HepG2 (cell line): ENCODE measurements around the gene AADAT. TPM values are rescaled to one million over a fixed set of nuclear protein-coding genes. Genes with fewer than 3 reads are reported as not detected.

Experiments
- CEBPZ ChIP-seq: IDR thresholded peaks from 2 replicates; pipeline ENCODE4 v1.6.1; 2012; ENCODE audit warnings: low read length, improper control_type of control experiment
- DR1 ChIP-seq: sonication (generic); formaldehyde crosslinking; IDR thresholded peaks from 2 replicates; pipeline ENCODE4 v1.8.0; 2021; ENCODE audit warnings: mild to moderate bottlenecking, missing genetic modification reagents, inconsistent platforms
- E2F1 ChIP-seq: sonication (generic); formaldehyde crosslinking; IDR thresholded peaks from 2 replicates; pipeline ENCODE4 v1.5.0; 2020; ENCODE audit warnings: missing genetic modification reagents
- FOXP1 ChIP-seq, 2 experiments: fragments of 450-650 bp in 1 of 2; IDR thresholded peaks; 2 replicates each; pipeline ENCODE4 v1.6.1; 2017 to 2018; ENCODE audit warnings: antibody characterized with exemption in 1 of 2
- GATA4 ChIP-seq: sonication (generic); IDR thresholded peaks from 2 replicates; pipeline ENCODE4 v1.6.1; 2016; ENCODE audit warnings: antibody characterized with exemption, low read depth, borderline replicate concordance
- HDAC2 ChIP-seq: sonication (generic); formaldehyde crosslinking; IDR thresholded peaks from 2 replicates; pipeline ENCODE4 v1.4.0; 2020; ENCODE audit warnings: missing genetic modification reagents
- HES4 ChIP-seq: sonication (generic); formaldehyde crosslinking; IDR thresholded peaks from 2 replicates; pipeline ENCODE4 v1.9.0; 2021; ENCODE audit warnings: mild to moderate bottlenecking, missing genetic modification reagents, borderline replicate concordance
- HNF4A ChIP-seq: sonication (generic); formaldehyde crosslinking; IDR thresholded peaks from 2 replicates; pipeline ENCODE4 v1.4.0; 2020; ENCODE audit warnings: missing genetic modification reagents
- KLF9 ChIP-seq: IDR thresholded peaks from 2 replicates; pipeline ENCODE4 v1.6.1; 2016; ENCODE audit warnings: low read depth
- MYPOP ChIP-seq: sonication (generic); formaldehyde crosslinking; IDR thresholded peaks from 2 replicates; pipeline ENCODE4 v1.8.1; 2023; ENCODE audit warnings: mild to moderate bottlenecking, moderate library complexity, missing genetic modification reagents
- REST ChIP-seq, 2 experiments: IDR thresholded peaks; 2 replicates each; pipeline ENCODE4 v1.6.1; 2011 to 2012; ENCODE audit warnings: low read length in 2 of 2, borderline replicate concordance in 1 of 2, low read depth in 1 of 2, mild to moderate bottlenecking in 1 of 2, moderate library complexity in 1 of 2
- ZBTB33 ChIP-seq: sonication (generic); formaldehyde crosslinking; IDR thresholded peaks from 2 replicates; pipeline ENCODE4 v1.4.0; 2020; ENCODE audit warnings: missing genetic modification reagents
- ZNF331 ChIP-seq: sonication (generic); formaldehyde crosslinking; IDR thresholded peaks from 2 replicates; pipeline ENCODE4 v1.4.0; 2020; ENCODE audit warnings: missing genetic modification reagents
- ZNF446 ChIP-seq: sonication (generic); formaldehyde crosslinking; IDR thresholded peaks from 2 replicates; pipeline ENCODE4 v1.5.0; 2020; ENCODE audit warnings: mild to moderate bottlenecking, missing genetic modification reagents
- ZNF546 ChIP-seq: sonication (generic); formaldehyde crosslinking; conservative IDR thresholded peaks from 2 replicates; pipeline ENCODE4 v1.8.1; 2023; ENCODE audit warnings: mild to moderate bottlenecking, missing genetic modification reagents
- ZNF629 ChIP-seq: sonication (generic); formaldehyde crosslinking; conservative IDR thresholded peaks from 2 replicates; pipeline ENCODE4 v1.5.0; 2020; ENCODE audit warnings: missing genetic modification reagents
- ZNF737 ChIP-seq: sonication (generic); formaldehyde crosslinking; IDR thresholded peaks from 2 replicates; pipeline ENCODE4 v1.5.0; 2020; ENCODE audit warnings: missing genetic modification reagents, mild to moderate bottlenecking, borderline replicate concordance
- ZNF747 ChIP-seq: sonication (generic); formaldehyde crosslinking; IDR thresholded peaks from 2 replicates; pipeline ENCODE4 v1.8.1; 2023; ENCODE audit warnings: missing genetic modification reagents, mild to moderate bottlenecking, borderline replicate concordance
- polyA plus RNA-seq, 8 experiments: library from polyadenylated mRNA; depleted of rRNA in 3 of 8; stranded (reverse) in 7 of 8; unstranded in 1 of 8; fragments of >200 nt; fragmentation: Illumina TruSeq in 4 of 8; extraction: Trizol in 4 of 8; gene quantifications; 2 replicates each; pipeline versions ENCODE4 v1.2.1 to v1.2.3, GENCODE V29; 2011 to 2016; ENCODE audit warnings: low read depth in 4 of 8, missing spikeins in 1 of 8, mixed read lengths in 1 of 8; ENCODE audit not compliant: insufficient read depth in 1 of 8
- total RNA-seq, 5 experiments: library from RNA; depleted of rRNA; stranded (reverse); fragments of >200 nt; fragmentation: Illumina TruSeq; extraction: Trizol; gene quantifications; 2 replicates each; pipeline ENCODE4 v1.2.3, GENCODE V29; 2016; ENCODE audit warnings: low read depth in 1 of 5

Gene AADAT
- total and polyA plus RNA-seq, 2 of the 13 experiments (the other 11 are each of a cell fraction or from before 2014, with no cell fraction given): 6.1 to 9.1 TPM

- TF ChIP-seq MYPOP (CRISPR knock-in tag) (no peak; the same call in 1 of the 2 replicates), E2F1 (CRISPR knock-in tag) (peak; percentile 75), DR1 (CRISPR knock-in tag) (no peak), ZNF546 (CRISPR knock-in tag) (no peak), KLF9 (CRISPR knock-in tag) (no peak), ZNF629 (no peak), ZNF446 (no peak), HNF4A (peak; percentile 39; the same call in 1 of the 2 replicates), FOXP1 (IDR thresholded peaks at IDR 0.05) (no peak), FOXP1 (CRISPR knock-in tag; IDR thresholded peaks at IDR 0.05) (no peak), HES4 (peak; percentile 35; the same call in 1 of the 2 replicates), ZBTB33 (no peak), GATA4 (no peak), HDAC2 (CRISPR knock-in tag) (peak; percentile 43; the same call in 1 of the 2 replicates), REST (IDR thresholded peaks at IDR 0.05; ENCODE audit: borderline replicate concordance in 1 of 2, low read depth in 1 of 2, low read length in 2 of 2) (no peak), CEBPZ (no peak), ZNF737 (no peak), ZNF331 (CRISPR knock-in tag) (0 out of 2 replicates have a peak, but pooled peaks have one; percentile 53), ZNF747 (CRISPR knock-in tag) (no peak)
These were observed at the start of gene AADAT (continued) for GRCh38 chr4:170089668-170090351.
